Loucy (cell line): Measurements from ENCODE around the gene CDKN2B-AS1.

Source experiments
- EZH2phosphoT487 ChIP-seq: fragments of 200-600 bp; IDR thresholded peaks from 2 replicates; pipeline ENCODE4 v1.6.1; 2018; ENCODE audit warnings: antibody characterized with exemption, mild to moderate bottlenecking, moderate library complexity, borderline replicate concordance
- TF ChIP-seq, protein P1 (sequence below): fragments of 200-600 bp; sonication (generic); conservative IDR thresholded peaks from 2 replicates; pipeline ENCODE4 v1.5.1; 2014; ENCODE audit warnings: mild to moderate bottlenecking, antibody characterized with exemption, low read length

- TF ChIP-seq, protein P1, sequence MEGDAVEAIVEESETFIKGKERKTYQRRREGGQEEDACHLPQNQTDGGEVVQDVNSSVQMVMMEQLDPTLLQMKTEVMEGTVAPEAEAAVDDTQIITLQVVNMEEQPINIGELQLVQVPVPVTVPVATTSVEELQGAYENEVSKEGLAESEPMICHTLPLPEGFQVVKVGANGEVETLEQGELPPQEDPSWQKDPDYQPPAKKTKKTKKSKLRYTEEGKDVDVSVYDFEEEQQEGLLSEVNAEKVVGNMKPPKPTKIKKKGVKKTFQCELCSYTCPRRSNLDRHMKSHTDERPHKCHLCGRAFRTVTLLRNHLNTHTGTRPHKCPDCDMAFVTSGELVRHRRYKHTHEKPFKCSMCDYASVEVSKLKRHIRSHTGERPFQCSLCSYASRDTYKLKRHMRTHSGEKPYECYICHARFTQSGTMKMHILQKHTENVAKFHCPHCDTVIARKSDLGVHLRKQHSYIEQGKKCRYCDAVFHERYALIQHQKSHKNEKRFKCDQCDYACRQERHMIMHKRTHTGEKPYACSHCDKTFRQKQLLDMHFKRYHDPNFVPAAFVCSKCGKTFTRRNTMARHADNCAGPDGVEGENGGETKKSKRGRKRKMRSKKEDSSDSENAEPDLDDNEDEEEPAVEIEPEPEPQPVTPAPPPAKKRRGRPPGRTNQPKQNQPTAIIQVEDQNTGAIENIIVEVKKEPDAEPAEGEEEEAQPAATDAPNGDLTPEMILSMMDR, result no peak
- no peak for TF ChIP-seq EZH2phosphoT487
Observed at GRCh38 chr9:22157276-22157675, 162.7 kb downstream of the CDKN2B-AS1 start.
